Measurements from ENCODE around the gene COL4A3. TPM values are rescaled to one million over a fixed set of nuclear protein-coding genes. Genes with fewer than 3 reads are reported as not detected.
A peak's percentile ranks its signal among the peaks of the same experiment; 100 is the strongest.

COL4A3 gene
- total RNA-seq, 1 donor from 2014 or later = 1.1 TPM

DNA sequence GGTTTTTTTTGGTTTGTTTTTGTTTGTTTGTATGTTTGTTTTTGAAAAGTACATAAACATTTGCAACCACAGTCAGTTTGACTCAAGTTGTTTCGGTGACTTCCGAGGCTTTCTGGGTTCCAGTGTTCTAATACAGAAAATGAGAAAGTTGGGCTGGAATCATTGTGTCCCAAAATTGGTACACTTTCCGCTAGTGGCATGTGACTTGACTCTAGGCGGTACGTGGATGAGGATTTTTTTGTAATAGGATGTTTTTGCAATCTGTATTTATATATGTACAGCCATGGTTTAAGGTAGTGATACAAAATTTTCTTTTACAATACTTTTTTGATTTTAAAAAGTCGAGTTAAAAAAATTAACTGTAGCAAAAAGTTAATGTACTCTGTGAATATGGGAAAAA, 162.4 kb downstream of the COL4A3 start:
- DNase-seq (ENCODE audit: low read depth) = no peak
- TF ChIP-seq, protein P1, sequence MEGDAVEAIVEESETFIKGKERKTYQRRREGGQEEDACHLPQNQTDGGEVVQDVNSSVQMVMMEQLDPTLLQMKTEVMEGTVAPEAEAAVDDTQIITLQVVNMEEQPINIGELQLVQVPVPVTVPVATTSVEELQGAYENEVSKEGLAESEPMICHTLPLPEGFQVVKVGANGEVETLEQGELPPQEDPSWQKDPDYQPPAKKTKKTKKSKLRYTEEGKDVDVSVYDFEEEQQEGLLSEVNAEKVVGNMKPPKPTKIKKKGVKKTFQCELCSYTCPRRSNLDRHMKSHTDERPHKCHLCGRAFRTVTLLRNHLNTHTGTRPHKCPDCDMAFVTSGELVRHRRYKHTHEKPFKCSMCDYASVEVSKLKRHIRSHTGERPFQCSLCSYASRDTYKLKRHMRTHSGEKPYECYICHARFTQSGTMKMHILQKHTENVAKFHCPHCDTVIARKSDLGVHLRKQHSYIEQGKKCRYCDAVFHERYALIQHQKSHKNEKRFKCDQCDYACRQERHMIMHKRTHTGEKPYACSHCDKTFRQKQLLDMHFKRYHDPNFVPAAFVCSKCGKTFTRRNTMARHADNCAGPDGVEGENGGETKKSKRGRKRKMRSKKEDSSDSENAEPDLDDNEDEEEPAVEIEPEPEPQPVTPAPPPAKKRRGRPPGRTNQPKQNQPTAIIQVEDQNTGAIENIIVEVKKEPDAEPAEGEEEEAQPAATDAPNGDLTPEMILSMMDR (conservative IDR thresholded peaks at IDR 0.05; ENCODE audit: low read depth, low read length) = no peak
- peak overlapping the region; percentile 91 for H3K4me3 ChIP-seq (ENCODE audit: low read depth, low read length)

DNA sequence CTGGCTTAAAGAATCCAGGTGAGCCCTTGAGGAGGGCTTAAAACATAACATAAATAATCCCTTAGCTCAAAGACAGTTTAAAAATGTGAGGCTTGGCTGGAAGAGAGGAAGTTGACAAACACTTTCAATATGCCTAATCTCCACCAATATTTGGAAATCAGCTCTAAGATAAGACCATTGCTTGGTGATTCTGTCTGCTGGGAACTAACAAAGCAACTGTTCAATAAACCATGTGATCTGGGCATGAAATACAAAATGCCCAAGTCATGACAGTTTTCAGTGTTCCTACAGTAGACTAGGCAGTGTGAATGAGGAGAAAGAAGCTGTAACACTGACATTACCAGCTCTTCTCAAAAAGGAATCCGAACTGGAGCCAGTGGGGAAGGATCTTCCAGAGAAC, 171.3 kb downstream of the COL4A3 start:
- no peak overlapping the region for H3K4me3 ChIP-seq (ENCODE audit: low read depth, low read length)
- DNase-seq (ENCODE audit: low read depth) = no peak
- TF ChIP-seq, protein P1 (conservative IDR thresholded peaks at IDR 0.05; ENCODE audit: low read depth, low read length) = no peak

DNA sequence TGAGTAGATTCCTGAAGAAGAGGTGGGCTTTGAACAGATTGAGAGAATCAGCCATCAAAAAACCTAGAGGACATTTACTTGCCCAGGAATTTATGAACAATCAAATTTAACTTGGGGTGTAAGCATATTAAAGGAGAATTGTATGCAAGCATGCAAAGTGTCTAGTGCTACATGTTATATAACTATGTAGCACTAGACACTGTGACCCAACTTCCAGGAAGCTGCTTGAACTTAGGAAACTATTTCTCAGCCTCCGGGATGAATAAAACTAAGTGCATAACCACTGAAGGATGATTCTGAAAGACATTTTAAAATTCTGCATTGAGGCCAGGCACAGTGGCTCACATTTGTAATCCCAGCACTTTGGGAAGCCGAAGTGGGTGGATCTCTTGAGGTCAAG, 173.0 kb downstream of the COL4A3 start:
- TF ChIP-seq, protein P1 (conservative IDR thresholded peaks at IDR 0.05; ENCODE audit: low read depth, low read length) = no peak
- no peak overlapping the region for H3K4me3 ChIP-seq (ENCODE audit: low read depth, low read length)
- DNase-seq (ENCODE audit: low read depth) = no peak

DNA sequence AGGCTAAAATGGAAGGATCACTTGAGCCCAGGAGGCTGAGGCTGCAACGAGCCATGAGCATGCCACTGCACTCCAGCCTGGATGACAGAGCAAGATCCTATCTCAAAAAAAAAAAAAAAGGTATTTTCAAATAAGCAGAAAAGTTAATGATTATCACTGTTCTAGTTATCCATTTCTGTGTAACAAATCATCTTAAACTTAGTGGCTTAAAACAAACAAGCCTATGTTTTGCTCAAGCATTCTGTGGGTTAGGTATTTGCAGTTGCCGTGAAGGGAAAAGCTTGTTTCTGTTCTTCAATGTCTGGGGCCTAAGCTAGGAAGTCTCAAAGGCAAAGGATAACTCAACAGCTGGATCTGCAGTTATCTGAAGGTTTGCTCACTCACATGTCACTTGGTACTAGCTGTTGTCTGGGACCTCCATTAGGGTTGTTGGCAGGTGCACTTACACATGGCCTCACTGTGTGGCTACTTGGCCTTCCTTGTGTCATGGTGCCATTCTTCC, 174.7 kb downstream of the COL4A3 start:
- TF ChIP-seq, protein P1 (conservative IDR thresholded peaks at IDR 0.05; ENCODE audit: low read depth, low read length) = no peak
- H3K4me3 ChIP-seq (ENCODE audit: low read depth, low read length) = no peak overlapping the region
- peak; percentile 40 for DNase-seq (ENCODE audit: low read depth)

DNA sequence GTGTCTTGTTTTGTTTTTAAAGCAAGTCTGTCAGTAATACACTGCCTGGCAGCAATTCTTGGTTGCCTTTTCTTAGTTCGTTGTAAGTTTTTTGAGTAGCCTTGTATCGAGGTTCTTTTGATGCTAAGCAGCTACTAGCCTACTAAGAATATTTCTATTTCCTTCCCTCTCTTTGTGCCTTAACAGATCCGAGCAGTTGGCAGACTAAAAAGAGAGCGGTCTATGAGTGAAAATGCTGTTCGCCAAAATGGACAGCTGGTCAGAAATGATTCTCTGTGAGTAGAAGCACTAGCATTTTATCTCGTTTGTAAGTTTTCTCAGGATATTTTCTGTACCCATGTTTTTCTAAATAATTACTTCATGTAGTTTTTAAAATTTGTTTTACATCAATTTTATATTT, 175.7 kb downstream of the COL4A3 start:
- no peak for DNase-seq (ENCODE audit: low read depth)
- H3K4me3 ChIP-seq (ENCODE audit: low read depth, low read length) = no peak overlapping the region
- TF ChIP-seq, protein P1 (conservative IDR thresholded peaks at IDR 0.05; ENCODE audit: low read depth, low read length) = no peak

DNA sequence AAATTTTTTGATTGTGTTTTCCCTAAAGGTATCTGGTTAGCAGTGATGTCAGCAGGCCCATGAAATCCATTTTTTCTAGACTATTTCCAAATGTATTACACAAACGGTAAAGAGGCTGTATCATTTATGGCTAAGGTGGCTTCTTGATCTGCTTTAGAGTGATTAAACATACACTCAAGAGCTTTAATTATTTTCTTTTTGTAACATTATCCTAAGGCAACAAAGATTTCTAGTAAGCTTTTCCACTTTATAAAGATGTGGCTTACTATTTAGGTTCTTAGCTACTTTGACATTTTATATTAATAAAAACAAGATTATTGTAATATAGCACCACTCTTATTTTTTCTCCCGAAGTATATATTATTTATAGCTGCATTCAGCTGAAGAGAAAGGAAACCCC, 177.1 kb downstream of the COL4A3 start:
- no peak for DNase-seq (ENCODE audit: low read depth)
- TF ChIP-seq, protein P1 (conservative IDR thresholded peaks at IDR 0.05; ENCODE audit: low read depth, low read length) = no peak
- no peak overlapping the region for H3K4me3 ChIP-seq (ENCODE audit: low read depth, low read length)

DNA sequence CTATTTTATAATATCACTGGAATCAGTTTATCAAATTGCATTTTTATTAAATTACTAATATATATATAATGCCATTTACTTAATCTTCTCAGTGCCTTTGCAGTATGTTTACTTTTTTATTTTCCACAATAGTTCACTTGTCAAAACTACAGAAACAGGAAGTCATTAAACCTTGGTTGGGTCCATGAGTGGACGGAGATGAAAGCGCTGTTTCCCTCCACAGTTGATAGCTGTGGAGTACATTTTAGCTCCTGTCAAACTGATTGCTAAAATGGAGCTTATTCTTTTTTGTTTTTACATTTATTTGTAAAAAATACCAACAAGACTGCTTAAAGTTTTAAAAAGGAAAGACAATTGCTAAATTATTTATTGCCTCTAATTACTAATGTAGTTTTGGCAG, 179.8 kb downstream of the COL4A3 start:
- no peak overlapping the region for H3K4me3 ChIP-seq (ENCODE audit: low read depth, low read length)
- TF ChIP-seq, protein P1 (conservative IDR thresholded peaks at IDR 0.05; ENCODE audit: low read depth, low read length) = no peak
- no peak for DNase-seq (ENCODE audit: low read depth)

All from epithelial cell of proximal tubule (primary cell).